Heart left ventricle (tissue), 16 donors: ENCODE measurements around the gene GET3. TPM values are rescaled to one million over a fixed set of nuclear protein-coding genes. Genes with fewer than 3 reads are reported as not detected.

ENCODE experiments used
- ATAC-seq, 4 donors: fragments of 200-7000 bp; cut with Tn5 transposase; one replicate each; pipeline ENCODE4 v1.9.1; 2020 to 2022; ENCODE audit warnings: moderate library complexity in 4 of 4, mild to moderate bottlenecking in 3 of 4, moderate number of reproducible peaks in 1 of 4
- DNase-seq, 5 donors: peaks; one replicate each; pipeline ENCODE4 v3.0.0-alpha.2; 2020
- H3K27ac ChIP-seq, 12 donors: fragments of 200-600 bp; sonication (generic) in 4 of 12; one replicate each; pipeline versions ENCODE4 v1.5.0 to v1.8.0; 2016 to 2022; ENCODE audit warnings: mild to moderate bottlenecking in 2 of 12
- H3K27me3 ChIP-seq, 9 donors: fragments of 200-600 bp; sonication (generic) in 2 of 9; one replicate each; pipeline versions ENCODE4 v1.5.1 to v1.8.0; 2016 to 2022; ENCODE audit warnings: mild to moderate bottlenecking in 3 of 9
- H3K36me3 ChIP-seq, 9 donors: fragments of 200-600 bp; sonication (generic) in 2 of 9; one replicate each; pipeline versions ENCODE4 v1.5.0 to v1.8.0; 2018 to 2022; ENCODE audit warnings: mild to moderate bottlenecking in 2 of 9
- H3K4me1 ChIP-seq, 12 donors: fragments of 200-600 bp; sonication (generic) in 4 of 12; one replicate each; pipeline versions ENCODE4 v1.5.0 to v1.8.0; 2016 to 2022; ENCODE audit warnings: mild to moderate bottlenecking in 3 of 12
- H3K4me3 ChIP-seq, 12 donors: fragments of 200-600 bp; sonication (generic) in 4 of 12; one replicate each; pipeline versions ENCODE4 v1.5.0 to v1.8.0; 2017 to 2022; ENCODE audit warnings: mild to moderate bottlenecking in 9 of 12, moderate library complexity in 4 of 12
- H3K9me3 ChIP-seq, 12 donors: fragments of 200-600 bp; sonication (generic) in 4 of 12; one replicate each; pipeline versions ENCODE4 v1.5.0 to v1.8.0; 2016 to 2022; ENCODE audit warnings: mild to moderate bottlenecking in 1 of 12
- POLR2A ChIP-seq, 2 donors: fragments of 450-650 bp; IDR thresholded peaks; one replicate each; pipeline ENCODE4 v1.6.1; 2017; ENCODE audit warnings: antibody characterized with exemption in 2 of 2, mild to moderate bottlenecking in 2 of 2, moderate library complexity in 2 of 2
- WGBS, 4 donors: extraction: QIAGEN DNeasy Blood & Tissue Kit in 2 of 4; methylation state at CpG; one replicate each; pipeline versions ENCODE4 v1.1.5 to v1.1.7; 2013 to 2018; 5-methylcytosine and 5-hydroxymethylcytosine counted together
- intact Hi-C, 10 donors: fragments of 100-400 bp; cut with DNase I; formaldehyde crosslinking; loops; one replicate each; pipeline versions ENCODE4 v1.11.1 to v1.14.2; 2022
- polyA plus RNA-seq, 2 donors: library from polyadenylated mRNA; stranded (reverse); fragments of 200-250 nt; gene quantifications; one replicate each; pipeline ENCODE4 v1.2.3, GENCODE V29; 2013
- total RNA-seq, 9 donors: library from RNA; depleted of rRNA in 2 of 9; stranded (reverse); fragments of >200 nt in 2 of 9; fragmentation: NEBNext Ultra II Directional in 3 of 9; extraction: Animal tissue kit (Norgen Biotek cat#: 25700) in 3 of 9; gene quantifications; one replicate each; pipeline versions ENCODE4 v1.1.0 to v1.2.4, GENCODE V29; 2016 to 2023
- TF ChIP-seq, protein P1 (sequence below), 12 donors: fragments of 200-600 bp; sonication (generic) in 4 of 12; IDR thresholded peaks; one replicate each; pipeline versions ENCODE4 v1.5.0 to v1.8.0; 2018 to 2022; ENCODE audit warnings: antibody characterized with exemption in 12 of 12, mild to moderate bottlenecking in 5 of 12
- donor health status: ischemic (EF 13 %, LVEDD 7.1; RV severe dilation, severe dysfunction).
- donor health status: healthy with polysubstance abuse.
- donor health status: DM: no; HTN: yes; CAD: no.
- donor health status: DM: no; HTN: no; CAD: no.
- donor health status: ischemic (EF 25% LVEDD 6.9; RV normal size, moderate dysfunction).
- donor health status: ischemic (EF 25% LVEDD 5.7; RV mildly dilated, moderate dysfunction).
- donor health status: healthy.
- donor health status: DM: yes; HTN: yes; CAD: no.
- donor health status: ischemic (EF 35%, LVEDD 5.7; RV mildly dilated, moderate dysfunction).
- donor health status: nonischemic (EF 11% LVEDD 7.7; RV severe dilation, severe dysfunction).
- donor health status: DM: yes; HTN: yes; CAD: no.
- donor health status: PGD.
- donor health status: ischemic (EF 29% LVEDD 5.4; RV normal size, mild dysfunction).
- donor health status: nonischemic (EF 23%, LVEDD 6.1; RV moderate dilation, normal function).

Gene GET3
- total and polyA plus RNA-seq, 11 donors: 54.3 to 133 (median 62.9) TPM

DNA sequence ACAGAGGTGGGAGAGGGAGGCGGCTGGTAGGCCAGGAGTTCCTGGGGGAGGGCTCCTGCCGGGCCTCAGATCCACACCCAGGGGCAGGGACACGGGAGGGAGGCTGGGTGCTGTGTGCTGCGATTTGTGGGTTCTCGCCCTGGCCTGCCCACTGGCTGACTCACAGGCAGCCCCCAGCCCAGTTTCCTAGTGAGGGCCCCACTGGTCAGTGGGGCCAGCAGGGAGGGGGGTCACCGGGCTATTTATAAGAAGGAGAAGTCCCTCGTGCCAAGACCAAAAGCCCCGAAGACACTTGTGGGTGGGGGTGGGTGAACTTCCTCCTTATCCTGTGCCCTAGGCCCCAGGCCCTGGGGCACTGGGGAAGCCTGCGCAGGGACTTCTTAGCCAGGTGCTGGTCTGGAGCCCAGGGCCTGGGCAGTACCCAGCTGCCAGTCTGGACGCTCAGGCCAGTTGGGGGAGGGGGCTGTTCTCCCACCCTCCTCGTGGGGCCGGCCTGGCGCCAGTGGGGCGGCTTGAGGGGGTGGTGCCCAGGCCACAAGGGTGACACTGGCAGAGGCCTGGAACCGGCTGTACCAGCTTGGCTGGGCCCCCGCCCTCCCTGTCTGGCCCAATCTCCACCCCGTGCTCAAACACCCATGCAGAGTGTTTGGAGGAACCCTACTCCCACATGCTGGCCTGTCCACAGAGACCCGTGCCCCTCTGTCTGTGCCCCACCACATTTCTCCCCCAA, 49.0 kb downstream of the GET3 start:
- TF ChIP-seq POLR2A (IDR thresholded peaks at IDR 0.05): peak in 1 of 2 donors; percentile 30
- TF ChIP-seq, protein P1, sequence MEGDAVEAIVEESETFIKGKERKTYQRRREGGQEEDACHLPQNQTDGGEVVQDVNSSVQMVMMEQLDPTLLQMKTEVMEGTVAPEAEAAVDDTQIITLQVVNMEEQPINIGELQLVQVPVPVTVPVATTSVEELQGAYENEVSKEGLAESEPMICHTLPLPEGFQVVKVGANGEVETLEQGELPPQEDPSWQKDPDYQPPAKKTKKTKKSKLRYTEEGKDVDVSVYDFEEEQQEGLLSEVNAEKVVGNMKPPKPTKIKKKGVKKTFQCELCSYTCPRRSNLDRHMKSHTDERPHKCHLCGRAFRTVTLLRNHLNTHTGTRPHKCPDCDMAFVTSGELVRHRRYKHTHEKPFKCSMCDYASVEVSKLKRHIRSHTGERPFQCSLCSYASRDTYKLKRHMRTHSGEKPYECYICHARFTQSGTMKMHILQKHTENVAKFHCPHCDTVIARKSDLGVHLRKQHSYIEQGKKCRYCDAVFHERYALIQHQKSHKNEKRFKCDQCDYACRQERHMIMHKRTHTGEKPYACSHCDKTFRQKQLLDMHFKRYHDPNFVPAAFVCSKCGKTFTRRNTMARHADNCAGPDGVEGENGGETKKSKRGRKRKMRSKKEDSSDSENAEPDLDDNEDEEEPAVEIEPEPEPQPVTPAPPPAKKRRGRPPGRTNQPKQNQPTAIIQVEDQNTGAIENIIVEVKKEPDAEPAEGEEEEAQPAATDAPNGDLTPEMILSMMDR (IDR thresholded peaks at IDR 0.05): no peak
- 60 to 61% (median 61%) methylated on average over 16 to 18 of the region's 18 CpGs for WGBS, 4 donors
- peak in 2 of 4 donors; percentile 0 to 2 for ATAC-seq
- H3K4me3 ChIP-seq: peak overlapping the region in 2 of 12 donors; percentile 12 to 58
- no peaks in the 10 kb centered on the region for H3K27me3 ChIP-seq
- H3K36me3 ChIP-seq: no peaks in the 10 kb centered on the region
- peak overlapping the region; percentile 74 to 100 (median 99) for H3K27ac ChIP-seq
- DNase-seq: peak; percentile 70 to 87 (median 75)
- peaks cover 7 to 89% (median 73%) of the 10 kb centered on the region in 12 donors for H3K4me1 ChIP-seq
- intact Hi-C loops: loop anchor here in 1 of 10 donors (10.0 kb wide), 1 partner anchor 368 kb away; the partner anchor contains the start of genes IER2 and STX10
- no peaks in the 10 kb centered on the region for H3K9me3 ChIP-seq

DNA sequence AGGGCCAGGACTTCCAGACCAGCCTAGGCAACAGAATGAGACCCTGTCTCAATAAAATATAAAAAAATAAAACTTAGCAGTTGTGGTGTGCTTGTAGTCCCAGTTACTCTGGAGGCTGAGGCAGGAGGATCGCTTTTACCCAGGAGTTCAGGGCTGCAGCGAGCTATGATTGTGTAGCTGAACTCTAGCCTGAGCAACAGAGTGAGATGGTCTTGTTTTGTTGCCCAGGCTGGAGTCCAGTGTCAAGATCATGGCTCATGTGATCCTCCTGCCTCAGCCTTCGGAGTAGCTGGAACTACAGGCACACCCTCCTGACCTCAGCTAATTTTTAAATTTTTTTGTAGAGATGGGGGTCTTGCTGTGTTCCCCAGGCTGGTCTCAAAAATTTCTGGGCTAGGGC, 49.7 kb downstream of the GET3 start:
- H3K27ac ChIP-seq: peak overlapping the region; percentile 74 to 100 (median 99)
- H3K27me3 ChIP-seq: no peaks in the 10 kb centered on the region
- H3K4me3 ChIP-seq: no peak overlapping the region
- H3K36me3 ChIP-seq: no peaks in the 10 kb centered on the region
- H3K4me1 ChIP-seq: peaks cover 7 to 83% (median 71%) of the 10 kb centered on the region in 12 donors
- ATAC-seq: no peak
- 88 to 96% (median 91%) methylated on average over 3 of the region's 3 CpGs for WGBS, 4 donors
- intact Hi-C loops: loop anchor here in 1 of 10 donors (10.0 kb wide), 1 partner anchor 368 kb away; the partner anchor contains the start of genes IER2 and STX10
- TF ChIP-seq, protein P1 (IDR thresholded peaks at IDR 0.05): no peak
- TF ChIP-seq POLR2A (IDR thresholded peaks at IDR 0.05): no peak
- DNase-seq: peak in 1 of 5 donors; percentile 15
- no peaks in the 10 kb centered on the region for H3K9me3 ChIP-seq

DNA sequence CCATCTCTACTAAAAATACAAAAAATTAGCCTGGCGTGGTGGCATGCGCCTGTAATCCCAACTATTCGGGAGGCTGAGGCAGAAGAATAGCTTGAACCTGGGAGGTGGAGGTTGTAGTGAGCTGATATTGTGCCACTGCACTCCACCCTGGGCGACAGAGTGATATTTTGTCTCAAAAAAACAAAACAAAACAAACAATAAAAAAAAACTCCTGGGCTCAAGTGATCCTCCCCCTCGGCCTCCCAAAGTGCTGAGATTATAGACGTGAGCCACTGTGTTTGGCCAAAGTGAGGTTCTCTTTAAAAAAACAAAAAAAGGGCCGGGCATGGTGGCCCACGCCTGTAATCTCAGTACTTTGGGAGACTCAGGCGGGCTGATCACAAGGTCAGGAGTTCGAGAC, 50.2 kb downstream of the GET3 start:
- Histone ChIP-seq H3K4me3 (no peak overlapping the region), H3K9me3 (no peaks in the 10 kb centered on the region), H3K27ac (peak overlapping the region; percentile 74 to 100 (median 99)), H3K36me3 (peaks cover 0 to 4% (median 0%) of the 10 kb centered on the region in 9 donors), H3K4me1 (peaks cover 7 to 78% (median 68%) of the 10 kb centered on the region in 12 donors), H3K27me3 (no peaks in the 10 kb centered on the region)
- 78 to 82% (median 81%) methylated on average over 10 of the region's 10 CpGs for WGBS, 4 donors
- TF ChIP-seq, protein P1 (IDR thresholded peaks at IDR 0.05): no peak
- TF ChIP-seq POLR2A (IDR thresholded peaks at IDR 0.05): no peak
- intact Hi-C loops: loop anchor here in 1 of 10 donors (10.0 kb wide), 1 partner anchor 367 kb away; the partner anchor contains the start of genes IER2 and STX10
- ATAC-seq (no peak), DNase-seq (peak in 1 of 5 donors; percentile 12)

DNA sequence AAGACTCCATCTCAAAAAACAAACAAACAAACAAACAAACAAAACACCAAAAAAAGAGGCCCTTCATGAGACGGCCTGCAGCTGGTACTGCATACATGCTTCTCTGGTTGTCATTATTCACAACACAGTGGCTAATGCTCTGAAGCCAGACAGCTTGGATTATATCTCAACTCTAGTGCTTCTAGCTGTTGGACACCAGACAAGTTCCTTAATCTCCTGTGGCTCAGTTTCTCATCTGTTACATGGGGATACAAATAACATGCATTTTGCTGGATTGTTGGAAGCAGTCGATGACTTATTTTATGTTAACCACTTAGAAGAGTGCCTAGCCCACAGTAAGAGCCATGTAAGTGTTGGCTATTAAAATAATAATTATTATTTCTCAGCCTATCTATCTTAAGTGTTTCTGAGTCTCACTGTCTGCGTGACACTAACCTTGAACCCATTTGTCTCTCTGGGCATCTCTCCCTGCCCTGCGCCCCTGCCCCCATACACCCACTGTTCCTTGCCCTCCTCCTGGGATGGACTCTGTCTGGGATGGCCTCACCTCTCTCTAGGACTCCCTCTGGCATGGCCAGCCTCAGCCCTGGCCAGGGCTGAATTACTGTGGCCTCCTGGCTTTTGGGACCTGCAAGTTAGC, 50.9 kb downstream of the GET3 start:
- H3K4me3 ChIP-seq: peak overlapping the region in 8 of 12 donors; percentile 63 to 99 (median 84)
- intact Hi-C loops: loop anchor here in 1 of 10 donors (10.0 kb wide), 1 partner anchor 367 kb away; the partner anchor contains the start of genes IER2 and STX10
- H3K36me3 ChIP-seq: peaks cover 0 to 11% (median 0%) of the 10 kb centered on the region in 9 donors
- WGBS, 4 donors: 41 to 51% (median 47%) methylated on average over 4 of the region's 4 CpGs
- peaks cover 7 to 73% (median 63%) of the 10 kb centered on the region in 12 donors for H3K4me1 ChIP-seq
- ATAC-seq (no peak), DNase-seq (no peak)
- H3K9me3 ChIP-seq: no peaks in the 10 kb centered on the region
- no peak for TF ChIP-seq POLR2A (IDR thresholded peaks at IDR 0.05)
- TF ChIP-seq, protein P1 (IDR thresholded peaks at IDR 0.05): no peak
- H3K27ac ChIP-seq: peak overlapping the region; percentile 95 to 100 (median 99)
- H3K27me3 ChIP-seq: no peaks in the 10 kb centered on the region
